ENCODE data around the gene SMOC2. TPM values are rescaled to one million over a fixed set of nuclear protein-coding genes. Genes with fewer than 3 reads are reported as not detected.

The SMOC2 gene
- total RNA-seq, 1 experiment from 2014 or later = not detected

GRCh38 chr6:168448243-168448855 lies 7.4 kb downstream of the SMOC2 start:
- Histone ChIP-seq H3K27ac (no peak overlapping the region), H3K36me3 (no peaks in the 10 kb centered on the region), H3K27me3 (peaks cover 18% of the 10 kb centered on the region), H3K4me3 (no peak overlapping the region), H3K4me1 (no peaks in the 10 kb centered on the region), H3K9me3 (replicated peaks) (0 out of 2 replicates have a peak, but pooled peaks cover 2% of the 10 kb centered on the region)
- no peak for DNase-seq

- DNase-seq = no peak
- H3K4me3 ChIP-seq = no peak overlapping the region
- H3K36me3 ChIP-seq = no peaks in the 10 kb centered on the region
- no peaks in the 10 kb centered on the region for H3K4me1 ChIP-seq
- H3K27ac ChIP-seq = no peak overlapping the region
- peaks cover 22% of the 10 kb centered on the region for H3K27me3 ChIP-seq
- no peaks in the 10 kb centered on the region for H3K9me3 ChIP-seq (replicated peaks)
Measured at GRCh38 chr6:168450917-168451316, 9.9 kb downstream of the SMOC2 start.

- H3K4me3 ChIP-seq = no peak overlapping the region
- no peaks in the 10 kb centered on the region for H3K36me3 ChIP-seq
- H3K9me3 ChIP-seq (replicated peaks) = no peaks in the 10 kb centered on the region
- no peaks in the 10 kb centered on the region for H3K4me1 ChIP-seq
- peaks cover 22% of the 10 kb centered on the region for H3K27me3 ChIP-seq
- no peak for DNase-seq
- H3K27ac ChIP-seq = no peak overlapping the region
Measured at GRCh38 chr6:168451805-168452517, 11.0 kb downstream of the SMOC2 start.

GRCh38 chr6:168452685-168453377 lies 11.8 kb downstream of the SMOC2 start:
- no peaks in the 10 kb centered on the region for H3K4me1 ChIP-seq
- no peak for DNase-seq
- no peak overlapping the region for H3K27ac ChIP-seq
- H3K9me3 ChIP-seq (replicated peaks) = no peaks in the 10 kb centered on the region
- no peaks in the 10 kb centered on the region for H3K36me3 ChIP-seq
- no peak overlapping the region for H3K4me3 ChIP-seq
- peaks cover 22% of the 10 kb centered on the region for H3K27me3 ChIP-seq

GRCh38 chr6:168455847-168456530 lies 15.0 kb downstream of the SMOC2 start:
- Histone ChIP-seq H3K9me3 (replicated peaks) (no peaks in the 10 kb centered on the region), H3K27ac (no peak overlapping the region), H3K27me3 (peaks cover 19% of the 10 kb centered on the region), H3K4me1 (no peaks in the 10 kb centered on the region), H3K36me3 (no peaks in the 10 kb centered on the region), H3K4me3 (no peak overlapping the region)
- no peak for DNase-seq

- Histone ChIP-seq H3K4me1 (no peaks in the 10 kb centered on the region), H3K4me3 (no peak overlapping the region), H3K9me3 (replicated peaks) (no peaks in the 10 kb centered on the region), H3K27ac (no peak overlapping the region), H3K36me3 (no peaks in the 10 kb centered on the region), H3K27me3 (peaks cover 13% of the 10 kb centered on the region)
- DNase-seq = no peak
Measured at GRCh38 chr6:168456907-168457652, 16.1 kb downstream of the SMOC2 start.

- Histone ChIP-seq H3K4me3 (no peak overlapping the region), H3K36me3 (no peaks in the 10 kb centered on the region), H3K4me1 (no peaks in the 10 kb centered on the region), H3K27me3 (peaks cover 11% of the 10 kb centered on the region), H3K27ac (no peak overlapping the region), H3K9me3 (replicated peaks) (no peaks in the 10 kb centered on the region)
- no peak for DNase-seq
Measured at GRCh38 chr6:168457653-168457934, 16.6 kb downstream of the SMOC2 start.

GRCh38 chr6:168458101-168458500 lies 17.1 kb downstream of the SMOC2 start:
- Histone ChIP-seq H3K27ac (no peak overlapping the region), H3K27me3 (peaks cover 10% of the 10 kb centered on the region), H3K9me3 (replicated peaks) (no peaks in the 10 kb centered on the region), H3K4me3 (no peak overlapping the region), H3K4me1 (no peaks in the 10 kb centered on the region), H3K36me3 (no peaks in the 10 kb centered on the region)
- DNase-seq = no peak

- Histone ChIP-seq H3K9me3 (replicated peaks) (no peaks in the 10 kb centered on the region), H3K4me3 (no peak overlapping the region), H3K36me3 (no peaks in the 10 kb centered on the region)
Measured at GRCh38 chr6:168459572-168459971, 18.6 kb downstream of the SMOC2 start.

GRCh38 chr6:168462289-168462853 lies 21.4 kb downstream of the SMOC2 start:
- no peaks in the 10 kb centered on the region for H3K36me3 ChIP-seq
- no peak overlapping the region for H3K27ac ChIP-seq
- no peaks in the 10 kb centered on the region for H3K9me3 ChIP-seq (replicated peaks)
- no peak for DNase-seq
- no peak overlapping the region for H3K4me3 ChIP-seq
- peaks cover 4% of the 10 kb centered on the region; the same call in 1 of the 2 replicates for H3K27me3 ChIP-seq
- no peaks in the 10 kb centered on the region for H3K4me1 ChIP-seq

More at GRCh38 chr6:168459572-168459971, 18.6 kb downstream of the SMOC2 start:
- no peak for DNase-seq
- no peak overlapping the region for H3K27ac ChIP-seq
- H3K4me1 ChIP-seq = no peaks in the 10 kb centered on the region
- H3K27me3 ChIP-seq = peaks cover 4% of the 10 kb centered on the region

- H3K27ac ChIP-seq = no peak overlapping the region
- H3K27me3 ChIP-seq = 0 out of 2 replicates have a peak, but pooled peaks cover 10% of the 10 kb centered on the region
- H3K4me3 ChIP-seq = no peak overlapping the region
- no peaks in the 10 kb centered on the region for H3K36me3 ChIP-seq
- H3K4me1 ChIP-seq = no peaks in the 10 kb centered on the region
- no peaks in the 10 kb centered on the region for H3K9me3 ChIP-seq (replicated peaks)
- no peak for DNase-seq
Measured at GRCh38 chr6:168464546-168464945, 23.6 kb downstream of the SMOC2 start.

GRCh38 chr6:168468045-168468444 lies 27.1 kb downstream of the SMOC2 start:
- 0 out of 2 replicates have a peak, but pooled peaks cover 7% of the 10 kb centered on the region for H3K27me3 ChIP-seq
- no peak overlapping the region for H3K4me3 ChIP-seq
- H3K9me3 ChIP-seq (replicated peaks) = no peaks in the 10 kb centered on the region
- no peaks in the 10 kb centered on the region for H3K4me1 ChIP-seq
- H3K27ac ChIP-seq = no peak overlapping the region
- no peaks in the 10 kb centered on the region for H3K36me3 ChIP-seq
- no peak for DNase-seq

- Histone ChIP-seq H3K4me1 (no peaks in the 10 kb centered on the region), H3K27ac (no peak overlapping the region), H3K27me3 (0 out of 2 replicates have a peak, but pooled peaks cover 7% of the 10 kb centered on the region), H3K36me3 (no peaks in the 10 kb centered on the region), H3K4me3 (no peak overlapping the region), H3K9me3 (replicated peaks) (no peaks in the 10 kb centered on the region)
- no peak for DNase-seq
Measured at GRCh38 chr6:168469521-168469920, 28.5 kb downstream of the SMOC2 start.

- Histone ChIP-seq H3K4me1 (no peaks in the 10 kb centered on the region), H3K27me3 (0 out of 2 replicates have a peak, but pooled peaks cover 7% of the 10 kb centered on the region), H3K36me3 (no peaks in the 10 kb centered on the region), H3K9me3 (replicated peaks) (no peaks in the 10 kb centered on the region), H3K4me3 (no peak overlapping the region), H3K27ac (no peak overlapping the region)
- no peak for DNase-seq
Measured at GRCh38 chr6:168469926-168470325, 28.9 kb downstream of the SMOC2 start.

Data from SJCRH30 (cell line).